Fibroblast of skin of left quadriceps (primary cell): ENCODE results near the gene DNER.
"Not testable (repeated sequence)": the region's sequence is repeated elsewhere in the genome, so short reads cannot be mapped to it uniquely, and the experiment has no call there.

Experiments used
- DNase-seq, 2 experiments: peaks; one replicate each; pipeline ENCODE4 v3.0.0-alpha.2; 2013; ENCODE audit warnings: low read depth in 2 of 2

The DNER gene

GRCh38 chr2:229339618-229340017 is 374.7 kb downstream of the DNER start:
- DNase-seq, result no peak

DNA sequence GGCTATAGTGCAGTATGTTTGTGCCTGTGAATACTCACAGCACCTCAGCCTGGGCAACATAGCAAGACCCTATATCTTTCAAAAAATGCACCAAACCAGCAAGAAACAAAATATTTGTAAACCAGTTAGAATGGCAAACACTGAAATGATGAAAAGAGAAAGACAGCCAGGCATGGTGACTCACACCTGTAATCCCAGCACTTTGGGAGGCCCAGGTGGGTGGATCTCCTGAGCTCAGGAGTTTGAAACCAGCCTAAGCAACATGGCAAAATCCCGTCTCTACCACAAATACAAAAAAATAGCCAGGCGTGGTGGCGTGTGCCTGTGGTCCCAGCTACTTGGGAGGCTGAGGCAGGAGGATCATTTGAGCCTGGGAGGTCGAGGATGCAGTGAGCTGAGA is 375.2 kb downstream of the DNER start:
- not testable (repeated sequence) for DNase-seq

DNA sequence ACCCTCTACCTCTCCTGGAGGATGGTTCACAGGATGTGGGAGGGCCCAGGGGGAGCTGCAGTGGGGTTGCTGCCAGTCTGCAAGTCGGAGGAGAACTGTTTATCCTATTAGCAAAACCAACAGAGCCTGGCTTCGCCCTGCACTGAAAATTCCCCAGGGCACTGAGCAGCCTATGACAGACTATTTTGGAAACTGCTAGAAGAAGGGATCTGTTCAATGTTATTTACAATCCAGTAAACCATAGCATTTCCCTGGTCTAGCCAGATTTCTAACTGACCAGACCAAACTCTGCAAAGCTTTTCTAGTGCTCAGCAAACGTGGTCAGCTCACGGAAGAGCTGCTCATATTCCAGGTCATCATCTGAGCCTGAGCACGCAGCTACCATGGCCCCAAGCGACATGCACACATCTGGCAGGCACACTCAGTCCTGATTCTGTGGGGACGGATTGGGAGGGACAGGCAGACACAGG is 378.4 kb downstream of the DNER start:
- DNase-seq, result no peak

GRCh38 chr2:229335330-229335729 is 379.0 kb downstream of the DNER start:
- no peak for DNase-seq

DNA sequence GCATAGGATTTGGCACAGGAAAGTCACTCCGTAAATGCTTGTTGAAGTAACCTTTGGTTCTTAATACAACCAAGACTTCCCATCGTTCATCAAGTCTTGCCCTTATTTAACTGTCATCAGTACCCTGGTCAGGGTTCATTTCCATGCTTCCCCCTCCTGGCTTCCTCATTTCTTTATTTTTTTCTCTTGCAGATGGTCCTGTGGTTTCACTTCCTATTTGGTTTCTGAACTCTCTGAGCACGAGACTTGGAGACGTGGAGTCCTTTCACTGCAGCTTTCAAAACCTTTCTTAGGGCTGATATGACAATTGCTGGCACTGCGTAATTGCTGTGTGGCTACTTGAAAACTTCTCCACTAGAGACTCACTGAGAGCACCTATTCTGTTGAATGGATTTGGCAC is 383.4 kb downstream of the DNER start:
- DNase-seq, result no peak

DNA sequence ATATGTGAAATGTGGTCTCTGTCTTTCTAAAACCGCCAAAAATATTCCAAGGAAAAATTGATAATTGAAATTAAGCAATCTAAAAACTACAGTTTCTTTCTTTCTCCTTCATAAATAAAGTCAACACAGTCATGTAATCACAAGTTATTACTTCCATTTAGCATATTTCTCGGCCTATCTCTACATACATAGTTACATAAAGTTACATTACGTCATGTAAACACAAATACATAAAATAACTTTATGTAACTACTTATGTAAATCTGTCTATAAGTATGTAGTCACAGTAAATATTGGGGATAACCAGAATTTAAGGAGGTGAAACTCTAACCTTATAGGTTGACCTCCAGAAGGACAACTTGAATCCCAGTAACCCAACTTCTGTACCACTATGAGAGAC is 394.8 kb downstream of the DNER start:
- DNase-seq, result no peak

GRCh38 chr2:229314117-229314516 is 400.2 kb downstream of the DNER start:
- no peak for DNase-seq

GRCh38 chr2:229313591-229313990 is 400.8 kb downstream of the DNER start:
- peak; percentile 8 to 18 for DNase-seq
